ENCODE data around the gene UBR4. TPM values are rescaled to one million over a fixed set of nuclear protein-coding genes. Genes with fewer than 3 reads are reported as not detected.

UBR4 gene
- total and polyA plus RNA-seq, 12 donors: 82.3 to 278 (median 119) TPM

GRCh38 chr1:19229828-19230325 lies 19.8 kb upstream of the UBR4 start:
- Histone ChIP-seq H3K36me3 (replicated peaks in 1 of 2) (peaks cover 0 to 83% of the 10 kb centered on the region in 2 donors), H3K27me3 (no peaks in the 10 kb centered on the region), H3K27ac (no peak overlapping the region), H3K4me1 (replicated peaks in 1 of 2) (peaks cover 5 to 14% of the 10 kb centered on the region in 2 donors), H3K4me3 (no peak overlapping the region), H3K9me3 (replicated peaks in 1 of 3) (no peaks in the 10 kb centered on the region)
- intact Hi-C loops (cut with DNase I): loop anchor here in 1 of 2 donors (10.0 kb wide), 1 partner anchor 55 kb away; no protein-coding TSS in a partner anchor
- 93 to 98% (median 93%) methylated on average over 6 of the region's 6 CpGs for WGBS, 4 donors
- TF ChIP-seq POLR2A (IDR thresholded peaks at IDR 0.05) (no peak), CTCF (IDR thresholded peaks at IDR 0.05) (no peak)
- DNase-seq: peak in 1 of 7 donors; percentile 24

- DNase-seq: peak in 1 of 7 donors; percentile 18
- Histone ChIP-seq H3K4me3 (no peak overlapping the region), H3K4me1 (replicated peaks in 1 of 2) (peaks cover 5 to 14% of the 10 kb centered on the region in 2 donors), H3K9me3 (replicated peaks in 1 of 3) (no peaks in the 10 kb centered on the region), H3K36me3 (replicated peaks in 1 of 2) (peaks cover 0 to 83% of the 10 kb centered on the region in 2 donors), H3K27ac (no peak overlapping the region), H3K27me3 (no peaks in the 10 kb centered on the region)
- WGBS, 4 donors: 48 to 69% (median 59%) methylated on average over 3 of the region's 3 CpGs
- TF ChIP-seq CTCF (IDR thresholded peaks at IDR 0.05): no peak
- no peak for TF ChIP-seq POLR2A (IDR thresholded peaks at IDR 0.05)
- intact Hi-C loops (cut with DNase I): no loop called here
Observed at GRCh38 chr1:19229229-19229628, 19.2 kb upstream of the UBR4 start.

GRCh38 chr1:19222979-19223824 lies 13.1 kb upstream of the UBR4 start:
- Histone ChIP-seq H3K27ac (no peak overlapping the region), H3K9me3 (replicated peaks in 1 of 3) (no peaks in the 10 kb centered on the region), H3K4me3 (no peak overlapping the region), H3K27me3 (no peaks in the 10 kb centered on the region), H3K4me1 (replicated peaks in 1 of 2) (no peaks in the 10 kb centered on the region), H3K36me3 (replicated peaks in 1 of 2) (peaks cover 0 to 91% of the 10 kb centered on the region in 2 donors)
- intact Hi-C loops (cut with DNase I): no loop called here
- peak in 1 of 7 donors; percentile 39 for DNase-seq
- WGBS, 4 donors: 75 to 87% (median 82%) methylated on average over 13 to 15 of the region's 15 CpGs
- TF ChIP-seq POLR2A (IDR thresholded peaks at IDR 0.05) (no peak), CTCF (IDR thresholded peaks at IDR 0.05) (no peak)

GRCh38 chr1:19222573-19222972 lies 12.5 kb upstream of the UBR4 start:
- no peak overlapping the region for H3K4me3 ChIP-seq
- H3K9me3 ChIP-seq (replicated peaks in 1 of 3): no peaks in the 10 kb centered on the region
- TF ChIP-seq CTCF (IDR thresholded peaks at IDR 0.05): no peak
- TF ChIP-seq POLR2A (IDR thresholded peaks at IDR 0.05): no peak
- no peaks in the 10 kb centered on the region for H3K4me1 ChIP-seq (replicated peaks in 1 of 2)
- no peak overlapping the region for H3K27ac ChIP-seq
- H3K36me3 ChIP-seq (replicated peaks in 1 of 2): peaks cover 0 to 92% of the 10 kb centered on the region in 2 donors
- DNase-seq: peak in 1 of 7 donors; percentile 46
- intact Hi-C loops (cut with DNase I): no loop called here
- no peaks in the 10 kb centered on the region for H3K27me3 ChIP-seq
- 95 to 98% (median 97%) methylated on average over 11 of the region's 11 CpGs for WGBS, 4 donors
